Osteocyte (in vitro differentiated cells): ENCODE data around the gene LRRC2. TPM values are rescaled to one million over a fixed set of nuclear protein-coding genes. Genes with fewer than 3 reads are reported as not detected.

Experiments used
- DNase-seq: peaks from one replicate; pipeline ENCODE4 v3.0.0; 2021; ENCODE audit warnings: mixed read lengths; ENCODE audit not compliant: unreplicated experiment; ENCODE audit errors: extremely low spot score
- H3K27ac Mint-ChIP-seq: one replicate; pipeline ENCODE4 v1.8.0; 2021; ENCODE audit warnings: mild to moderate bottlenecking, mixed read lengths; ENCODE audit not compliant: unreplicated experiment
- H3K27me3 Mint-ChIP-seq: one replicate; pipeline ENCODE4 v1.8.0; 2021; ENCODE audit warnings: mixed read lengths; ENCODE audit not compliant: unreplicated experiment
- H3K36me3 Mint-ChIP-seq: one replicate; pipeline ENCODE4 v1.8.0; 2021; ENCODE audit warnings: mixed read lengths; ENCODE audit not compliant: unreplicated experiment
- H3K4me1 Mint-ChIP-seq: one replicate; pipeline ENCODE4 v1.8.0; 2021; ENCODE audit warnings: mixed read lengths; ENCODE audit not compliant: unreplicated experiment
- H3K4me3 Mint-ChIP-seq: one replicate; pipeline ENCODE4 v1.8.0; 2021; ENCODE audit warnings: mild to moderate bottlenecking, moderate library complexity, mixed read lengths; ENCODE audit not compliant: unreplicated experiment
- H3K9me3 Mint-ChIP-seq: one replicate; pipeline ENCODE4 v1.8.0; 2021; ENCODE audit warnings: mixed read lengths; ENCODE audit not compliant: unreplicated experiment
- CTCF ChIP-seq: fragments of 200-600 bp; sonication (generic); IDR thresholded peaks from 2 replicates; pipeline ENCODE4 v1.5.0; 2021; ENCODE audit warnings: antibody characterized with exemption, mild to moderate bottlenecking, moderate library complexity
- total RNA-seq: library from RNA; stranded (reverse); gene quantifications from 2 replicates; pipeline ENCODE4 v1.2.1, GENCODE V29; 2021

The LRRC2 gene
- total RNA-seq, 1 donor from 2014 or later, result 1.5 TPM

GRCh38 chr3:46559091-46559704, 6.9 kb downstream of the LRRC2 start:
- H3K4me1 Mint-ChIP-seq, result peaks cover 34% of the 10 kb centered on the region
- TF ChIP-seq CTCF, result no peak
- no peaks in the 10 kb centered on the region for H3K27me3 Mint-ChIP-seq
- no peak overlapping the region for H3K27ac Mint-ChIP-seq
- H3K4me3 Mint-ChIP-seq, result no peak overlapping the region
- H3K9me3 Mint-ChIP-seq, result peaks cover 12% of the 10 kb centered on the region
- peak; percentile 48 for DNase-seq
- H3K36me3 Mint-ChIP-seq, result peaks cover 7% of the 10 kb centered on the region

GRCh38 chr3:46558184-46559043, 7.7 kb downstream of the LRRC2 start:
- Mint-ChIP-seq H3K9me3 (peaks cover 12% of the 10 kb centered on the region), H3K36me3 (peaks cover 7% of the 10 kb centered on the region), H3K27me3 (no peaks in the 10 kb centered on the region), H3K4me1 (peaks cover 30% of the 10 kb centered on the region), H3K27ac (peak overlapping the region; percentile 3), H3K4me3 (peak overlapping the region; percentile 68)
- DNase-seq, result peak; percentile 84
- TF ChIP-seq CTCF, result peak; percentile 49

GRCh38 chr3:46557814-46558183, 8.3 kb downstream of the LRRC2 start:
- peak; percentile 63 for DNase-seq
- Mint-ChIP-seq H3K27me3 (no peaks in the 10 kb centered on the region), H3K9me3 (peaks cover 12% of the 10 kb centered on the region), H3K36me3 (peaks cover 7% of the 10 kb centered on the region), H3K27ac (peak overlapping the region; percentile 5), H3K4me1 (peaks cover 28% of the 10 kb centered on the region), H3K4me3 (no peak overlapping the region)
- no peak for TF ChIP-seq CTCF

GRCh38 chr3:46553154-46553553, 12.9 kb downstream of the LRRC2 start:
- TF ChIP-seq CTCF, result no peak
- peaks cover 7% of the 10 kb centered on the region for H3K36me3 Mint-ChIP-seq
- H3K27me3 Mint-ChIP-seq, result no peaks in the 10 kb centered on the region
- peaks cover 12% of the 10 kb centered on the region for H3K9me3 Mint-ChIP-seq
- no peak overlapping the region for H3K27ac Mint-ChIP-seq
- DNase-seq, result no peak
- peaks cover 13% of the 10 kb centered on the region for H3K4me1 Mint-ChIP-seq
- H3K4me3 Mint-ChIP-seq, result no peak overlapping the region

- Mint-ChIP-seq H3K4me1 (peaks cover 10% of the 10 kb centered on the region), H3K27me3 (no peaks in the 10 kb centered on the region), H3K27ac (no peak overlapping the region), H3K9me3 (peaks cover 12% of the 10 kb centered on the region), H3K36me3 (peaks cover 7% of the 10 kb centered on the region), H3K4me3 (no peak overlapping the region)
- TF ChIP-seq CTCF, result no peak
- peak; percentile 8 for DNase-seq
Observed at GRCh38 chr3:46552538-46552937, 13.6 kb downstream of the LRRC2 start.
